Left hindlimb (tissue), 1 donor: ENCODE measurements around the gene MRPS22.
A peak's percentile ranks its signal among the peaks of the same experiment; 100 is the strongest.

Experiments
- DNase-seq: peaks from one replicate; pipeline ENCODE4 v3.0.0-alpha.2; 2018

Gene MRPS22

GRCh38 chr3:139343895-139344856 is at the start of gene MRPS22:
MRPS22 (plus strand) TSS chr3:139344020; CDS start chr3:139344027, 7 bp downstream.
- peak; percentile 90 for DNase-seq

GRCh38 chr3:139295040-139295439 is 48.8 kb upstream of the MRPS22 start:
- no peak for DNase-seq

GRCh38 chr3:139296141-139296718 is 47.6 kb upstream of the MRPS22 start:
- no peak for DNase-seq

- no peak for DNase-seq
Measured at GRCh38 chr3:139297588-139298311, 46.1 kb upstream of the MRPS22 start.

GRCh38 chr3:139299261-139300132 is 44.3 kb upstream of the MRPS22 start:
- no peak for DNase-seq

GRCh38 chr3:139300416-139300815 is 43.4 kb upstream of the MRPS22 start:
- DNase-seq = no peak

GRCh38 chr3:139301183-139301582 is 42.6 kb upstream of the MRPS22 start:
- no peak for DNase-seq

GRCh38 chr3:139301654-139302053 is 42.2 kb upstream of the MRPS22 start:
- no peak for DNase-seq

GRCh38 chr3:139302084-139302800 is 41.6 kb upstream of the MRPS22 start:
- DNase-seq = no peak

- no peak for DNase-seq
Measured at GRCh38 chr3:139302801-139303113, 41.1 kb upstream of the MRPS22 start.

- DNase-seq = no peak
Measured at GRCh38 chr3:139303216-139303615, 40.6 kb upstream of the MRPS22 start.

- DNase-seq = no peak
Measured at GRCh38 chr3:139304383-139304782, 39.4 kb upstream of the MRPS22 start.

GRCh38 chr3:139306078-139306477 is 37.7 kb upstream of the MRPS22 start:
- no peak for DNase-seq

GRCh38 chr3:139307072-139307491 is 36.7 kb upstream of the MRPS22 start:
- no peak for DNase-seq

GRCh38 chr3:139307601-139308555 is 35.9 kb upstream of the MRPS22 start:
- DNase-seq = no peak

GRCh38 chr3:139308560-139308959 is 35.3 kb upstream of the MRPS22 start:
- DNase-seq = no peak

- no peak for DNase-seq
Measured at GRCh38 chr3:139309061-139309591, 34.7 kb upstream of the MRPS22 start.

- DNase-seq = no peak
Measured at GRCh38 chr3:139309880-139310279, 33.9 kb upstream of the MRPS22 start.

GRCh38 chr3:139310474-139310933 is 33.3 kb upstream of the MRPS22 start:
- DNase-seq = no peak

- no peak for DNase-seq
Measured at GRCh38 chr3:139311557-139311956, 32.3 kb upstream of the MRPS22 start.
